Gastrocnemius medialis (tissue), 4 donors: Measurements from ENCODE around the gene CYSRT1.

Experiments
- POLR2A ChIP-seq, 2 donors: fragments of 450-650 bp; IDR thresholded peaks; one replicate each; pipeline ENCODE4 v1.6.1; 2017; ENCODE audit warnings: antibody characterized with exemption in 2 of 2, mild to moderate bottlenecking in 2 of 2, moderate library complexity in 2 of 2
- TF ChIP-seq, protein P1 (sequence below), 5 experiments: fragments of 450-650 bp in 3 of 5; fragments of 200-600 bp in 2 of 5; sonication (generic) in 2 of 5; IDR thresholded peaks in 4 of 5; conservative IDR thresholded peaks in 1 of 5; 1 replicate in 4 of 5; 2 replicates in 1 of 5; pipeline ENCODE4 v1.5.1; 2016 to 2019; ENCODE audit warnings: antibody characterized with exemption in 5 of 5, mild to moderate bottlenecking in 3 of 5, moderate library complexity in 3 of 5

DNA sequence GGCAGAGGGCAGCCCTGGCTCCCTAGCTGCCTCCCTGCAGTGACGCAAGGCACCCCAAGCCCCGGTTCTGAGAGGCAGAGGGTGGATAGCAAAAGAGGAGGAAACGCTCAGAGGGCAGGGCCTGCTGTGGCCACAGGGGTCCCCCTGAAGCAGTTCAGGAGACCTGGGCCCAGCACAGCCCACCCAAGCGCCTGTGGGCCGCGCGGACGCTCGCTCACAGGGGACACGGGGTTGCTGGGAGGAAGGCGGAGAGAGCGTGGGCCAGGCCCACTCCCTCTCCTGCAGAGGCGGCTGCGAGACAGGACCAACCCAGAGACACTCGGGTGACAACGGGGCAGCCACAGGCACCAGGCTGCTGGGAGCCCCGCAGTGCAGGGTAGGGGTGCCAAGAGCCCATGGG lies 45.2 kb upstream of the CYSRT1 start:
- TF ChIP-seq, protein P1, sequence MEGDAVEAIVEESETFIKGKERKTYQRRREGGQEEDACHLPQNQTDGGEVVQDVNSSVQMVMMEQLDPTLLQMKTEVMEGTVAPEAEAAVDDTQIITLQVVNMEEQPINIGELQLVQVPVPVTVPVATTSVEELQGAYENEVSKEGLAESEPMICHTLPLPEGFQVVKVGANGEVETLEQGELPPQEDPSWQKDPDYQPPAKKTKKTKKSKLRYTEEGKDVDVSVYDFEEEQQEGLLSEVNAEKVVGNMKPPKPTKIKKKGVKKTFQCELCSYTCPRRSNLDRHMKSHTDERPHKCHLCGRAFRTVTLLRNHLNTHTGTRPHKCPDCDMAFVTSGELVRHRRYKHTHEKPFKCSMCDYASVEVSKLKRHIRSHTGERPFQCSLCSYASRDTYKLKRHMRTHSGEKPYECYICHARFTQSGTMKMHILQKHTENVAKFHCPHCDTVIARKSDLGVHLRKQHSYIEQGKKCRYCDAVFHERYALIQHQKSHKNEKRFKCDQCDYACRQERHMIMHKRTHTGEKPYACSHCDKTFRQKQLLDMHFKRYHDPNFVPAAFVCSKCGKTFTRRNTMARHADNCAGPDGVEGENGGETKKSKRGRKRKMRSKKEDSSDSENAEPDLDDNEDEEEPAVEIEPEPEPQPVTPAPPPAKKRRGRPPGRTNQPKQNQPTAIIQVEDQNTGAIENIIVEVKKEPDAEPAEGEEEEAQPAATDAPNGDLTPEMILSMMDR (IDR thresholded peaks at IDR 0.05 in 4 of 5, conservative IDR thresholded peaks at IDR 0.05 in 1 of 5) = no peak
- TF ChIP-seq POLR2A (IDR thresholded peaks at IDR 0.05) = no peak
